ENCODE measurements around the gene LRRC3B. TPM values are rescaled to one million over a fixed set of nuclear protein-coding genes. Genes with fewer than 3 reads are reported as not detected.

The LRRC3B gene
- total and polyA plus RNA-seq, 2 donors (not counting 3 experiments of a cell fraction or from before 2014, with no cell fraction given), result not detected

- BruUV-seq (replicated peaks), result no TSS peak
- DNase-seq (ENCODE audit: low read depth, low spot score), result no peak
These were observed 1.7 kb downstream of the LRRC3B start for GRCh38 chr3:26624209-26624765.

More at GRCh38 chr3:26624209-26624765, 1.7 kb downstream of the LRRC3B start:
- H2AFZ ChIP-seq (ENCODE audit: low read depth, low read length), result no peak overlapping the region
- H3K36me3 ChIP-seq (ENCODE audit: control insufficient read depth in 2 of 2, extremely low read depth in 1 of 2, insufficient read depth in 2 of 2, low read length in 2 of 2), result no peaks in the 10 kb centered on the region
- TF ChIP-seq FOS (IDR thresholded peaks at IDR 0.05; ENCODE audit: borderline replicate concordance, insufficient read depth, low read length), result no peak
- no peak for TF ChIP-seq MYC (IDR thresholded peaks at IDR 0.05; ENCODE audit: low read depth, low read length)
- TF ChIP-seq POLR2A (IDR thresholded peaks at IDR 0.05; ENCODE audit: low read depth, low read length), result no peak
- no peak for TF ChIP-seq GATA2 (IDR thresholded peaks at IDR 0.05; ENCODE audit: insufficient read depth, insufficient read length, low read depth, low read length)
- TF ChIP-seq CTCF (IDR thresholded peaks at IDR 0.05; ENCODE audit: extremely low read depth in 1 of 2, insufficient read depth in 1 of 2, low read depth in 1 of 2, low read length in 2 of 2), result no peak
- TF ChIP-seq JUN (IDR thresholded peaks at IDR 0.05; ENCODE audit: borderline replicate concordance, insufficient read depth, insufficient read length, low read depth), result no peak
- TF ChIP-seq POLR2AphosphoS5 (IDR thresholded peaks at IDR 0.05; ENCODE audit: insufficient read depth, low read depth, low read length), result no peak
- no peak for TF ChIP-seq MAX (IDR thresholded peaks at IDR 0.05; ENCODE audit: insufficient read depth, insufficient read length)
- no peak for TF ChIP-seq EZH2 (IDR thresholded peaks at IDR 0.05; ENCODE audit: borderline replicate concordance, low read depth, low read length, severe bottlenecking)
- H3K9me3 ChIP-seq (replicated peaks; ENCODE audit: control insufficient read depth, insufficient read depth, low read length), result no peaks in the 10 kb centered on the region
- no peaks in the 10 kb centered on the region for H3K4me1 ChIP-seq (ENCODE audit: control insufficient read depth, extremely low read depth, insufficient read depth, low read length)
- intact Hi-C loops (cut with micrococcal nuclease), result no loop called here
- H3K4me2 ChIP-seq (ENCODE audit: insufficient read depth, low read length), result no peak overlapping the region
- FAIRE-seq, result no peak
- no peaks in the 10 kb centered on the region for H3K9me1 ChIP-seq (replicated peaks; ENCODE audit: control insufficient read depth, extremely low read depth, insufficient read depth, low read length)
- ChIA-PET POLR2A (no interaction called here), CTCF (no interaction called here)
- no peak overlapping the region for H3K9ac ChIP-seq (replicated peaks; ENCODE audit: extremely low read depth, insufficient read depth, low read length)
- H3K27ac ChIP-seq (ENCODE audit: insufficient read depth, low read depth, low read length), result no peak overlapping the region
- peaks cover 0 to 5% of the 10 kb centered on the region in 2 experiments for H3K27me3 ChIP-seq (ENCODE audit: control insufficient read depth in 2 of 2, insufficient read depth in 2 of 2, low read length in 2 of 2)
- no peak overlapping the region for H3K4me3 ChIP-seq (replicated peaks in 1 of 3; ENCODE audit: insufficient read depth in 1 of 3, low read depth in 1 of 3, low read length in 3 of 3)
- dilution Hi-C loops (cut with MboI; ENCODE audit: extremely low pct_ligation_motif_present, low sequenced_read_pairs), result no loop called here
- H3K79me2 ChIP-seq (ENCODE audit: control insufficient read depth, insufficient read depth, low read length), result no peaks in the 10 kb centered on the region
- H4K20me1 ChIP-seq (replicated peaks; ENCODE audit: control insufficient read depth, extremely low read depth, insufficient read depth, low read length), result no peaks in the 10 kb centered on the region

Measured in endothelial cell of umbilical vein (primary cell).